B cell (primary cell): Measurements from ENCODE around the gene KCND1. TPM values are rescaled to one million over a fixed set of nuclear protein-coding genes. Genes with fewer than 3 reads are reported as not detected.

Experiments
- ATAC-seq: fragments of 200-7000 bp; cut with Tn5 transposase; one replicate; pipeline ENCODE4 v1.10.0; 2021; ENCODE audit warnings: low read depth, mild to moderate bottlenecking, moderate number of reproducible peaks, moderate library complexity
- CTCF ChIA-PET: fragments of 350-600 bp; sonication (Branson Sonifier 250); formaldehyde crosslinking; loops from one replicate; lab custom pipeline; 2021; ENCODE audit warnings: antibody characterized with exemption, inconsistent platforms; lab: Charles Lee
- POLR2A ChIA-PET: fragments of 350-600 bp; sonication (Branson Sonifier 250); formaldehyde crosslinking; loops from one replicate; lab custom pipeline; 2021; ENCODE audit warnings: antibody characterized with exemption; lab: Charles Lee
- DNase-seq: peaks from one replicate; pipeline ENCODE4 v3.0.0; 2013
- H2AFZ ChIP-seq: 2 replicates; pipeline ENCODE4 v1.6.1; 2012; ENCODE audit warnings: mild to moderate bottlenecking, low read depth, low read length; ENCODE audit not compliant: insufficient read depth, poor library complexity, severe bottlenecking
- H3K27ac ChIP-seq, 2 donors: 1 replicate in 1 of 2; 2 replicates in 1 of 2; pipeline ENCODE4 v1.5.1; 2012 to 2013; ENCODE audit warnings: low read length in 2 of 2, mild to moderate bottlenecking in 2 of 2, moderate library complexity in 1 of 2
- H3K27me3 ChIP-seq, 4 experiments: fragments of 200-600 bp in 1 of 4; sonication (generic) in 1 of 4; replicated peaks in 1 of 4; 1 replicate in 2 of 4; 2 replicates in 2 of 4; pipeline versions ENCODE4 v1.6.1 to v1.7.0; 2013 to 2016; ENCODE audit warnings: low read length in 3 of 4, mild to moderate bottlenecking in 2 of 4, mixed read lengths in 1 of 4, moderate library complexity in 1 of 4; ENCODE audit not compliant: insufficient read depth in 4 of 4, control insufficient read depth in 3 of 4; ENCODE audit errors: control extremely low read depth in 1 of 4
- H3K36me3 ChIP-seq, 2 experiments: replicated peaks in 1 of 2; 1 replicate in 1 of 2; 2 replicates in 1 of 2; pipeline versions ENCODE4 v1.6.1 to v1.7.1; 2013; ENCODE audit warnings: low read length in 1 of 2; ENCODE audit not compliant: insufficient read depth in 2 of 2, control insufficient read depth in 1 of 2; ENCODE audit errors: control extremely low read depth in 1 of 2, extremely low read depth in 1 of 2
- H3K4me1 ChIP-seq, 2 donors: fragments of 200-600 bp in 1 of 2; sonication (generic) in 1 of 2; 1 replicate in 1 of 2; 2 replicates in 1 of 2; pipeline versions ENCODE4 v1.5.1 to v1.6.1; 2013 to 2017; ENCODE audit warnings: low read length in 2 of 2; ENCODE audit not compliant: control insufficient read depth in 2 of 2, insufficient read depth in 2 of 2
- H3K4me2 ChIP-seq: replicated peaks from 2 replicates; pipeline ENCODE3; 2012; ENCODE audit warnings: mild to moderate bottlenecking, low read depth, low read length; ENCODE audit not compliant: poor library complexity, severe bottlenecking
- H3K4me3 ChIP-seq, 5 experiments: fragments of 200-600 bp in 1 of 5; sonication (generic) in 1 of 5; 1 replicate in 3 of 5; 2 replicates in 2 of 5; pipeline versions ENCODE4 v1.5.1 to v1.7.0; 2011 to 2016; ENCODE audit warnings: low read length in 4 of 5, mild to moderate bottlenecking in 4 of 5, low read depth in 2 of 5, control low read depth in 1 of 5, moderate library complexity in 1 of 5; ENCODE audit not compliant: insufficient read depth in 1 of 5; ENCODE audit errors: control extremely low read depth in 1 of 5, extremely low read depth in 1 of 5
- H3K79me2 ChIP-seq: fragments of 200-600 bp; sonication (generic); one replicate; pipeline ENCODE4 v1.6.0; 2016; ENCODE audit warnings: low read length; ENCODE audit not compliant: control insufficient read depth, insufficient read depth
- H3K9ac ChIP-seq: fragments of 200-600 bp; sonication (generic); 2 replicates; pipeline ENCODE4 v1.6.1; 2017; ENCODE audit warnings: mild to moderate bottlenecking, low read length, moderate library complexity
- H3K9me3 ChIP-seq, 3 donors: one replicate each; pipeline versions ENCODE4 v1.6.1 to v1.7.1; 2013; ENCODE audit warnings: low read length in 2 of 3; ENCODE audit not compliant: control insufficient read depth in 2 of 3, insufficient read depth in 1 of 3; ENCODE audit errors: control extremely low read depth in 1 of 3
- H4K20me1 ChIP-seq: 2 replicates; pipeline ENCODE4 v1.6.0; 2012; ENCODE audit warnings: mild to moderate bottlenecking, low read length; ENCODE audit not compliant: insufficient read depth, control insufficient read depth, poor library complexity, severe bottlenecking
- H3K27ac Mint-ChIP-seq: one replicate; pipeline ENCODE4 v1.8.0; 2021; ENCODE audit warnings: mixed read lengths
- H3K27me3 Mint-ChIP-seq: one replicate; pipeline ENCODE4 v1.8.0; 2021; ENCODE audit warnings: mixed read lengths
- H3K4me1 Mint-ChIP-seq: one replicate; pipeline ENCODE4 v1.8.0; 2021; ENCODE audit warnings: mixed read lengths
- H3K4me3 Mint-ChIP-seq: one replicate; pipeline ENCODE4 v1.8.0; 2021; ENCODE audit warnings: mixed read lengths
- H3K9me3 Mint-ChIP-seq: one replicate; pipeline ENCODE4 v1.8.0; 2022; ENCODE audit warnings: mixed read lengths; ENCODE audit not compliant: insufficient read depth
- EZH2 ChIP-seq: IDR thresholded peaks from 2 replicates; pipeline ENCODE4 v1.6.1; 2012; ENCODE audit warnings: borderline replicate concordance, low read depth, mild to moderate bottlenecking, moderate library complexity, low read length; ENCODE audit not compliant: insufficient read depth, poor library complexity, severe bottlenecking
- WGBS: methylation state at CpG from one replicate; pipeline ENCODE4 v1.1.5; 2013; ENCODE audit warnings: missing lambda C conversion rate; ENCODE audit not compliant: insufficient coverage; 5-methylcytosine and 5-hydroxymethylcytosine counted together
- intact Hi-C: fragments of 100-400 bp; cut with micrococcal nuclease; formaldehyde crosslinking; loops from one replicate; pipeline ENCODE4 v1.10.0; 2022
- polyA plus RNA-seq: library from polyadenylated mRNA; depleted of rRNA; stranded (reverse); fragments of >200 nt; gene quantifications from 2 replicates; pipeline ENCODE4 v1.2.3, GENCODE V29; 2012
- total RNA-seq, 2 donors: library from RNA; stranded (reverse); fragments of 120-200 nt in 1 of 2; gene quantifications; 1 replicate in 1 of 2; 2 replicates in 1 of 2; pipeline versions ENCODE4 v1.2.3 to v1.2.4, GENCODE V29; 2013 to 2022
- TF ChIP-seq, protein P1 (sequence below): fragments of 200-600 bp; IDR thresholded peaks from one replicate; pipeline ENCODE4 v1.8.0; 2022; ENCODE audit warnings: antibody characterized with exemption, mild to moderate bottlenecking

The KCND1 gene
- total and polyA plus RNA-seq, 2 donors (not counting 1 experiment from before 2014, with no cell fraction given): 2.2 to 2.3 TPM

DNA sequence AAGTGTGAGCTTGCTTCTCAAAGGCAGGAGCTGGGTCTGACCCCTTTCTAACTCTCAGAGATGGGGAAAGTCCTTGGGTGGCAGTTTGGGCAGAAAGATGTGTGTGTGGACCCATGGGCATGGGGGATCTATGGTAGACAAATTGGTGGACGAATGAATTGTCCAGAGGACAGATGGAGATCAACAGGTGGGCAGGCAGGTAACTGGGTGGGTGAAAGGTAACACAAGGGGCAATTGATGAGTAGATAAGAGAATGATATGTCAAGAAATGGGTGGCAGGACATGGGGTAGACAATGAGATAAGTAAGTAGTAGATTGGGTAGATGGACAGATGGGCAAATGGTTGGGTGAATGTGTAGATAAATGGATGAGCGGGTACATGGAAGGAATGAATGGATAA is 2.9 kb upstream of the KCND1 start:
- Histone ChIP-seq H3K27me3 (no peaks in the 10 kb centered on the region), H4K20me1 (no peaks in the 10 kb centered on the region), H2AFZ (no peak overlapping the region), H3K9ac (no peak overlapping the region), H3K36me3 (peaks cover 0 to 17% of the 10 kb centered on the region in 2 experiments), H3K4me3 (no peak overlapping the region), H3K4me2 (no peak overlapping the region), H3K9me3 (no peaks in the 10 kb centered on the region), H3K79me2 (no peaks in the 10 kb centered on the region), H3K27ac (no peak overlapping the region), H3K4me1 (peaks cover 12 to 14% of the 10 kb centered on the region in 2 donors)
- H3K4me3 Mint-ChIP-seq: no peak overlapping the region
- H3K9me3 Mint-ChIP-seq: no peaks in the 10 kb centered on the region
- intact Hi-C loops: no loop called here
- ChIA-PET CTCF (no interaction called here), POLR2A (no interaction called here)
- WGBS: 50% methylated on average over 2 of the region's 2 CpGs
- ATAC-seq: no peak
- H3K27ac Mint-ChIP-seq: no peak overlapping the region
- H3K27me3 Mint-ChIP-seq: no peaks in the 10 kb centered on the region
- peaks cover 15% of the 10 kb centered on the region for H3K4me1 Mint-ChIP-seq
- DNase-seq: no peak
- TF ChIP-seq, protein P1, sequence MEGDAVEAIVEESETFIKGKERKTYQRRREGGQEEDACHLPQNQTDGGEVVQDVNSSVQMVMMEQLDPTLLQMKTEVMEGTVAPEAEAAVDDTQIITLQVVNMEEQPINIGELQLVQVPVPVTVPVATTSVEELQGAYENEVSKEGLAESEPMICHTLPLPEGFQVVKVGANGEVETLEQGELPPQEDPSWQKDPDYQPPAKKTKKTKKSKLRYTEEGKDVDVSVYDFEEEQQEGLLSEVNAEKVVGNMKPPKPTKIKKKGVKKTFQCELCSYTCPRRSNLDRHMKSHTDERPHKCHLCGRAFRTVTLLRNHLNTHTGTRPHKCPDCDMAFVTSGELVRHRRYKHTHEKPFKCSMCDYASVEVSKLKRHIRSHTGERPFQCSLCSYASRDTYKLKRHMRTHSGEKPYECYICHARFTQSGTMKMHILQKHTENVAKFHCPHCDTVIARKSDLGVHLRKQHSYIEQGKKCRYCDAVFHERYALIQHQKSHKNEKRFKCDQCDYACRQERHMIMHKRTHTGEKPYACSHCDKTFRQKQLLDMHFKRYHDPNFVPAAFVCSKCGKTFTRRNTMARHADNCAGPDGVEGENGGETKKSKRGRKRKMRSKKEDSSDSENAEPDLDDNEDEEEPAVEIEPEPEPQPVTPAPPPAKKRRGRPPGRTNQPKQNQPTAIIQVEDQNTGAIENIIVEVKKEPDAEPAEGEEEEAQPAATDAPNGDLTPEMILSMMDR: no peak

- H3K4me1 Mint-ChIP-seq: peaks cover 15% of the 10 kb centered on the region
- POLR2A ChIA-PET: no interaction called here
- H3K4me3 Mint-ChIP-seq: no peak overlapping the region
- H3K79me2 ChIP-seq: no peaks in the 10 kb centered on the region
- H3K4me2 ChIP-seq: no peak overlapping the region
- CTCF ChIA-PET: interaction anchor here (3.5 kb wide), 1 partner anchor 69 kb away, joined by 16 read pairs; the partner anchor contains the start of gene TFE3
- ATAC-seq: no peak
- H4K20me1 ChIP-seq: no peaks in the 10 kb centered on the region
- no peaks in the 10 kb centered on the region for H3K9me3 ChIP-seq
- intact Hi-C loops: no loop called here
- no peak for DNase-seq
- no peaks in the 10 kb centered on the region for H3K27me3 Mint-ChIP-seq
- peaks cover 12 to 14% of the 10 kb centered on the region in 2 donors for H3K4me1 ChIP-seq
- H3K27ac Mint-ChIP-seq: no peak overlapping the region
- H3K4me3 ChIP-seq: no peak overlapping the region
- H3K9ac ChIP-seq: no peak overlapping the region
- no peak overlapping the region for H3K27ac ChIP-seq
- H3K9me3 Mint-ChIP-seq: no peaks in the 10 kb centered on the region
- WGBS: no CpG with 5 or more reads among the region's 3 CpGs
- H2AFZ ChIP-seq: no peak overlapping the region
- TF ChIP-seq, protein P1: no peak
- no peak for TF ChIP-seq EZH2
- H3K36me3 ChIP-seq: peaks cover 0 to 17% of the 10 kb centered on the region in 2 experiments
- H3K27me3 ChIP-seq: no peaks in the 10 kb centered on the region
Measured at GRCh38 chrX:48974033-48974432, 2.4 kb upstream of the KCND1 start.
